Measurements from ENCODE around the gene HSF5. TPM values are rescaled to one million over a fixed set of nuclear protein-coding genes. Genes with fewer than 3 reads are reported as not detected.

The HSF5 gene
- total and polyA plus RNA-seq, 2 of the 13 experiments (the other 11 are each of a cell fraction or from before 2014, with no cell fraction given) = not detected

DNA sequence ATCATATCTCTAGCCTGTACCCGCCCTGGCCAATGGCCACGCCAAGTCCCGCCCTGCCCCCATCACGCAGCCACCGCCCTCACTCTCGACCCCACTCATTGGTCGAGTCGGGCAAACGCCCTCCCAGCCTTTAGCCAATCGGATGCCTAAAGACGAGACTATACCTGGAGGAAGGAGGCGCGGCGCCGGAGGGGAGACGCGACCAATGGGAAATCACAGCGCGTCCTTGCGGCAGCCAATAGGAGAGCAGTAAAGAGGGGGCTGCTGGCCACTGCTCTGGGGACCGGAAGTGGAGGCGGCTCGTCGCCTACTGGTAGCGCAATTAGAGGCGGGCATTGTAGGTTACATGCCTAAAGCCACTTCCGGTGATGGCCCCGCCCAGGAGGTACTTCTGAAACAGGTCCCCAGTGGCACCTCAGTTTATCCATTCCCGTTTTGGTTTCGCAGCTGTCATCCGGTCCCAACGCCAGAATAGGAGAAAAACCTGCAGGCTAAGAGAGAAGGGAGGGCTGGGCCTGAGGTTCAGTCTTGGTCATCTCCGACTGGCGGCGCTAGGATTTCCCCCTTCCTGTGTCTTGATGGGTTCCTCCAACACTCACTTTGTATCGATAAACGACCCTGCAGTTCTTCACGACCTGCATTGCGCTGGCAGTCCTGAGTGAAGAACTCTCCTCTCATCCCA is 29.9 kb upstream of the HSF5 start (continued):
- TF ChIP-seq MXD4 (CRISPR knock-in tag; IDR thresholded peaks at IDR 0.05) (peak; percentile 23), ZBTB7B (CRISPR knock-in tag; IDR thresholded peaks at IDR 0.05) (peak; percentile 50), GMEB1 (CRISPR knock-in tag; IDR thresholded peaks at IDR 0.05; ENCODE audit: borderline replicate concordance) (peak; percentile 91), ZFP36 (IDR thresholded peaks at IDR 0.05; ENCODE audit: borderline replicate concordance, low read depth, low read length, partially characterized antibody) (no peak), ZNF18 (CRISPR knock-in tag; IDR thresholded peaks at IDR 0.05; ENCODE audit: insufficient replicate concordance) (no peak), ZNF766 (CRISPR knock-in tag; IDR thresholded peaks at IDR 0.05; ENCODE audit: borderline replicate concordance) (no peak), ZNF672 (CRISPR knock-in tag; IDR thresholded peaks at IDR 0.05) (no peak), TRIM22 (IDR thresholded peaks at IDR 0.05) (no peak)
- TF ChIP-seq, protein P1, sequence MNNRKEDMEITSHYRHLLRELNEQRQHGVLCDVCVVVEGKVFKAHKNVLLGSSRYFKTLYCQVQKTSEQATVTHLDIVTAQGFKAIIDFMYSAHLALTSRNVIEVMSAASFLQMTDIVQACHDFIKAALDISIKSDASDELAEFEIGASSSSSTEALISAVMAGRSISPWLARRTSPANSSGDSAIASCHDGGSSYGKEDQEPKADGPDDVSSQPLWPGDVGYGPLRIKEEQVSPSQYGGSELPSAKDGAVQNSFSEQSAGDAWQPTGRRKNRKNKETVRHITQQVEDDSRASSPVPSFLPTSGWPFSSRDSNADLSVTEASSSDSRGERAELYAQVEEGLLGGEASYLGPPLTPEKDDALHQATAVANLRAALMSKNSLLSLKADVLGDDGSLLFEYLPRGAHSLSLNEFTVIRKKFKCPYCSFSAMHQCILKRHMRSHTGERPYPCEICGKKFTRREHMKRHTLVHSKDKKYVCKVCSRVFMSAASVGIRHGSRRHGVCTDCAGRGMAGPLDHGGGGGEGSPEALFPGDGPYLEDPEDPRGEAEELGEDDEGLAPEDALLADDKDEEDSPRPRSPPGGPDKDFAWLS (CRISPR knock-in tag; IDR thresholded peaks at IDR 0.05; ENCODE audit: borderline replicate concordance) = 0 out of 2 replicates have a peak, but pooled peaks have one; percentile 71
- TF ChIP-seq, protein P2, sequence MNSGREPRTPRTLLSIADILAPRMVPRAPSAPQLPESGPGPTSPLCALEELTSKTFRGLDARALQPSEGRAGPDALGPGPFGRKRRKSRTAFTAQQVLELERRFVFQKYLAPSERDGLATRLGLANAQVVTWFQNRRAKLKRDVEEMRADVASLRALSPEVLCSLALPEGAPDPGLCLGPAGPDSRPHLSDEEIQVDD (CRISPR knock-in tag; IDR thresholded peaks at IDR 0.05; ENCODE audit: borderline replicate concordance) = no peak
- TF ChIP-seq, protein P3, sequence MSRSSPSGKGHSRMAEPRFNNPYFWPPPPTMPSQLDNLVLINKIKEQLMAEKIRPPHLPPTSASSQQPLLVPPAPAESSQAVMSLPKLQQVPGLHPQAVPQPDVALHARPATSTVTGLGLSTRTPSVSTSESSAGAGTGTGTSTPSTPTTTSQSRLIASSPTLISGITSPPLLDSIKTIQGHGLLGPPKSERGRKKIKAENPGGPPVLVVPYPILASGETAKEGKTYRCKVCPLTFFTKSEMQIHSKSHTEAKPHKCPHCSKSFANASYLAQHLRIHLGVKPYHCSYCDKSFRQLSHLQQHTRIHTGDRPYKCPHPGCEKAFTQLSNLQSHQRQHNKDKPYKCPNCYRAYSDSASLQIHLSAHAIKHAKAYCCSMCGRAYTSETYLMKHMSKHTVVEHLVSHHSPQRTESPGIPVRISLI (CRISPR knock-in tag; IDR thresholded peaks at IDR 0.05; ENCODE audit: borderline replicate concordance) = no peak; the same call in 1 of the 2 replicates
- TF ChIP-seq, protein P4, sequence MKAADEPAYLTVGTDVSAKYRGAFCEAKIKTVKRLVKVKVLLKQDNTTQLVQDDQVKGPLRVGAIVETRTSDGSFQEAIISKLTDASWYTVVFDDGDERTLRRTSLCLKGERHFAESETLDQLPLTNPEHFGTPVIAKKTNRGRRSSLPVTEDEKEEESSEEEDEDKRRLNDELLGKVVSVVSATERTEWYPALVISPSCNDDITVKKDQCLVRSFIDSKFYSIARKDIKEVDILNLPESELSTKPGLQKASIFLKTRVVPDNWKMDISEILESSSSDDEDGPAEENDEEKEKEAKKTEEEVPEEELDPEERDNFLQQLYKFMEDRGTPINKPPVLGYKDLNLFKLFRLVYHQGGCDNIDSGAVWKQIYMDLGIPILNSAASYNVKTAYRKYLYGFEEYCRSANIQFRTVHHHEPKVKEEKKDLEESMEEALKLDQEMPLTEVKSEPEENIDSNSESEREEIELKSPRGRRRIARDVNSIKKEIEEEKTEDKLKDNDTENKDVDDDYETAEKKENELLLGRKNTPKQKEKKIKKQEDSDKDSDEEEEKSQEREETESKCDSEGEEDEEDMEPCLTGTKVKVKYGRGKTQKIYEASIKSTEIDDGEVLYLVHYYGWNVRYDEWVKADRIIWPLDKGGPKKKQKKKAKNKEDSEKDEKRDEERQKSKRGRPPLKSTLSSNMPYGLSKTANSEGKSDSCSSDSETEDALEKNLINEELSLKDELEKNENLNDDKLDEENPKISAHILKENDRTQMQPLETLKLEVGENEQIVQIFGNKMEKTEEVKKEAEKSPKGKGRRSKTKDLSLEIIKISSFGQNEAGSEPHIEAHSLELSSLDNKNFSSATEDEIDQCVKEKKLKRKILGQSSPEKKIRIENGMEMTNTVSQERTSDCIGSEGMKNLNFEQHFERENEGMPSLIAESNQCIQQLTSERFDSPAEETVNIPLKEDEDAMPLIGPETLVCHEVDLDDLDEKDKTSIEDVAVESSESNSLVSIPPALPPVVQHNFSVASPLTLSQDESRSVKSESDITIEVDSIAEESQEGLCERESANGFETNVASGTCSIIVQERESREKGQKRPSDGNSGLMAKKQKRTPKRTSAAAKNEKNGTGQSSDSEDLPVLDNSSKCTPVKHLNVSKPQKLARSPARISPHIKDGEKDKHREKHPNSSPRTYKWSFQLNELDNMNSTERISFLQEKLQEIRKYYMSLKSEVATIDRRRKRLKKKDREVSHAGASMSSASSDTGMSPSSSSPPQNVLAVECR (CRISPR knock-in tag; IDR thresholded peaks at IDR 0.05; ENCODE audit: borderline replicate concordance) = peak; percentile 87; the same call in 1 of the 2 replicates

Measured in HepG2 (cell line).